ENCODE measurements around the gene LY6G6F. TPM values are rescaled to one million over a fixed set of nuclear protein-coding genes. Genes with fewer than 3 reads are reported as not detected.
A peak's percentile ranks its signal among the peaks of the same experiment; 100 is the strongest.

LY6G6F gene
- total and polyA plus RNA-seq, 2 of the 13 experiments (the other 11 are each of a cell fraction or from before 2014, with no cell fraction given) = not detected

- TF ChIP-seq, protein P1, sequence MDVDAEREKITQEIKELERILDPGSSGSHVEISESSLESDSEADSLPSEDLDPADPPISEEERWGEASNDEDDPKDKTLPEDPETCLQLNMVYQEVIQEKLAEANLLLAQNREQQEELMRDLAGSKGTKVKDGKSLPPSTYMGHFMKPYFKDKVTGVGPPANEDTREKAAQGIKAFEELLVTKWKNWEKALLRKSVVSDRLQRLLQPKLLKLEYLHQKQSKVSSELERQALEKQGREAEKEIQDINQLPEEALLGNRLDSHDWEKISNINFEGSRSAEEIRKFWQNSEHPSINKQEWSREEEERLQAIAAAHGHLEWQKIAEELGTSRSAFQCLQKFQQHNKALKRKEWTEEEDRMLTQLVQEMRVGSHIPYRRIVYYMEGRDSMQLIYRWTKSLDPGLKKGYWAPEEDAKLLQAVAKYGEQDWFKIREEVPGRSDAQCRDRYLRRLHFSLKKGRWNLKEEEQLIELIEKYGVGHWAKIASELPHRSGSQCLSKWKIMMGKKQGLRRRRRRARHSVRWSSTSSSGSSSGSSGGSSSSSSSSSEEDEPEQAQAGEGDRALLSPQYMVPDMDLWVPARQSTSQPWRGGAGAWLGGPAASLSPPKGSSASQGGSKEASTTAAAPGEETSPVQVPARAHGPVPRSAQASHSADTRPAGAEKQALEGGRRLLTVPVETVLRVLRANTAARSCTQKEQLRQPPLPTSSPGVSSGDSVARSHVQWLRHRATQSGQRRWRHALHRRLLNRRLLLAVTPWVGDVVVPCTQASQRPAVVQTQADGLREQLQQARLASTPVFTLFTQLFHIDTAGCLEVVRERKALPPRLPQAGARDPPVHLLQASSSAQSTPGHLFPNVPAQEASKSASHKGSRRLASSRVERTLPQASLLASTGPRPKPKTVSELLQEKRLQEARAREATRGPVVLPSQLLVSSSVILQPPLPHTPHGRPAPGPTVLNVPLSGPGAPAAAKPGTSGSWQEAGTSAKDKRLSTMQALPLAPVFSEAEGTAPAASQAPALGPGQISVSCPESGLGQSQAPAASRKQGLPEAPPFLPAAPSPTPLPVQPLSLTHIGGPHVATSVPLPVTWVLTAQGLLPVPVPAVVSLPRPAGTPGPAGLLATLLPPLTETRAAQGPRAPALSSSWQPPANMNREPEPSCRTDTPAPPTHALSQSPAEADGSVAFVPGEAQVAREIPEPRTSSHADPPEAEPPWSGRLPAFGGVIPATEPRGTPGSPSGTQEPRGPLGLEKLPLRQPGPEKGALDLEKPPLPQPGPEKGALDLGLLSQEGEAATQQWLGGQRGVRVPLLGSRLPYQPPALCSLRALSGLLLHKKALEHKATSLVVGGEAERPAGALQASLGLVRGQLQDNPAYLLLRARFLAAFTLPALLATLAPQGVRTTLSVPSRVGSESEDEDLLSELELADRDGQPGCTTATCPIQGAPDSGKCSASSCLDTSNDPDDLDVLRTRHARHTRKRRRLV (CRISPR knock-in tag; IDR thresholded peaks at IDR 0.05) = no peak
- TF ChIP-seq CREB1 (IDR thresholded peaks at IDR 0.05) = no peak
- TF ChIP-seq CREB1 (CRISPR knock-in tag; IDR thresholded peaks at IDR 0.05) = 0 out of 2 replicates have a peak, but pooled peaks have one; percentile 51
- no peak for TF ChIP-seq PAWR (CRISPR knock-in tag; IDR thresholded peaks at IDR 0.05; ENCODE audit: borderline replicate concordance)
- peak; percentile 68 for TF ChIP-seq TAF15 (IDR thresholded peaks at IDR 0.05; ENCODE audit: low read depth, low read length, poor library complexity, severe bottlenecking)
- no peak for TF ChIP-seq RFX3 (CRISPR knock-in tag; IDR thresholded peaks at IDR 0.05)
- no peak; the same call in none of the 2 replicates for TF ChIP-seq NFYC (CRISPR knock-in tag; IDR thresholded peaks at IDR 0.05)
- peak; percentile 52; the same call in 1 of the 2 replicates for TF ChIP-seq MYC (CRISPR knock-in tag; IDR thresholded peaks at IDR 0.05; ENCODE audit: borderline replicate concordance)
- TF ChIP-seq HOXD1 (CRISPR knock-in tag; IDR thresholded peaks at IDR 0.05) = no peak
- no peak for TF ChIP-seq SAFB2 (CRISPR knock-in tag; IDR thresholded peaks at IDR 0.05; ENCODE audit: borderline replicate concordance, low read depth)
- no peak for TF ChIP-seq CEBPZ (IDR thresholded peaks at IDR 0.05; ENCODE audit: low read length)
- no peak for TF ChIP-seq ZNF678 (CRISPR knock-in tag; IDR thresholded peaks at IDR 0.05)
- peak; percentile 79 for TF ChIP-seq PCBP2 (optimal IDR thresholded peaks at IDR 0.05; ENCODE audit: low read depth, low read length, poor library complexity, severe bottlenecking)
- TF ChIP-seq, protein P2, sequence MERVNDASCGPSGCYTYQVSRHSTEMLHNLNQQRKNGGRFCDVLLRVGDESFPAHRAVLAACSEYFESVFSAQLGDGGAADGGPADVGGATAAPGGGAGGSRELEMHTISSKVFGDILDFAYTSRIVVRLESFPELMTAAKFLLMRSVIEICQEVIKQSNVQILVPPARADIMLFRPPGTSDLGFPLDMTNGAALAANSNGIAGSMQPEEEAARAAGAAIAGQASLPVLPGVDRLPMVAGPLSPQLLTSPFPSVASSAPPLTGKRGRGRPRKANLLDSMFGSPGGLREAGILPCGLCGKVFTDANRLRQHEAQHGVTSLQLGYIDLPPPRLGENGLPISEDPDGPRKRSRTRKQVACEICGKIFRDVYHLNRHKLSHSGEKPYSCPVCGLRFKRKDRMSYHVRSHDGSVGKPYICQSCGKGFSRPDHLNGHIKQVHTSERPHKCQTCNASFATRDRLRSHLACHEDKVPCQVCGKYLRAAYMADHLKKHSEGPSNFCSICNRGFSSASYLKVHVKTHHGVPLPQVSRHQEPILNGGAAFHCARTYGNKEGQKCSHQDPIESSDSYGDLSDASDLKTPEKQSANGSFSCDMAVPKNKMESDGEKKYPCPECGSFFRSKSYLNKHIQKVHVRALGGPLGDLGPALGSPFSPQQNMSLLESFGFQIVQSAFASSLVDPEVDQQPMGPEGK (CRISPR knock-in tag; IDR thresholded peaks at IDR 0.05) = peak; percentile 98
- TF ChIP-seq ZNF143 (CRISPR knock-in tag; IDR thresholded peaks at IDR 0.05) = no peak; the same call in 1 of the 2 replicates
- peak; percentile 87; the same call in 1 of the 2 replicates for TF ChIP-seq ZNF746 (CRISPR knock-in tag; IDR thresholded peaks at IDR 0.05)
Observed at GRCh38 chr6:31736021-31736767, 29.5 kb downstream of the LY6G6F start, which contains the start of gene CLIC1 (continued).
